ENCODE results near the gene INPP5A. TPM values are rescaled to one million over a fixed set of nuclear protein-coding genes. Genes with fewer than 3 reads are reported as not detected.

INPP5A gene
- total and polyA plus RNA-seq, 2 of the 13 experiments (the other 11 are each of a cell fraction or from before 2014, with no cell fraction given), result 17.5 to 37.9 TPM

DNA sequence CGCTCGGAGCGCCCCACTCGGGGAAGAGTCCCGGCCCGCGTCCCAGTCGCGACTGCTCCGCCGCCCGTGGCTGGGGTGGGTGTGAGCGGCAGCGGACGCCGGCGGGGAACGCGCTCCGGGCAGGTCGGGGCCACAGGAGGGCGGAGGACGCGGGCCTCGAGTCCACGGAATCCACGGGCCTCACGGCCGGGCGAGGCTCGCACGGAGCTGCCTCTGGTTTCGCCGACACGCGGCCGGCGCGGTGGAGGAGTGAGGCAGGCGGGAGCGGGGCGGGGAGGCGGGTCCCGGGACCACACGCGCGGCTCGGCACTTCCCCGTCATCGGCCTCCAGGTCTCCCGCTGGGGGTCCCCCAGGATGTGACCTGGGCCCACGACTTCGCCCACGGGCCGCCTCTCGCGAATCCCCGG is 248.9 kb downstream of the INPP5A start:
- TF ChIP-seq TRIM24 (CRISPR knock-in tag; IDR thresholded peaks at IDR 0.05), result no peak
- TF ChIP-seq ZFAT (CRISPR knock-in tag; conservative IDR thresholded peaks at IDR 0.05), result no peak
- TF ChIP-seq ZNF224 (CRISPR knock-in tag; IDR thresholded peaks at IDR 0.05), result no peak
- TF ChIP-seq PRPF4 (IDR thresholded peaks at IDR 0.05; ENCODE audit: low read depth, low read length, poor library complexity, severe bottlenecking), result no peak
- no peak for TF ChIP-seq RARG (CRISPR knock-in tag; IDR thresholded peaks at IDR 0.05; ENCODE audit: low read depth)
- TF ChIP-seq ZNF83 (CRISPR knock-in tag; IDR thresholded peaks at IDR 0.05; ENCODE audit: borderline replicate concordance), result no peak
- TF ChIP-seq, protein P1, sequence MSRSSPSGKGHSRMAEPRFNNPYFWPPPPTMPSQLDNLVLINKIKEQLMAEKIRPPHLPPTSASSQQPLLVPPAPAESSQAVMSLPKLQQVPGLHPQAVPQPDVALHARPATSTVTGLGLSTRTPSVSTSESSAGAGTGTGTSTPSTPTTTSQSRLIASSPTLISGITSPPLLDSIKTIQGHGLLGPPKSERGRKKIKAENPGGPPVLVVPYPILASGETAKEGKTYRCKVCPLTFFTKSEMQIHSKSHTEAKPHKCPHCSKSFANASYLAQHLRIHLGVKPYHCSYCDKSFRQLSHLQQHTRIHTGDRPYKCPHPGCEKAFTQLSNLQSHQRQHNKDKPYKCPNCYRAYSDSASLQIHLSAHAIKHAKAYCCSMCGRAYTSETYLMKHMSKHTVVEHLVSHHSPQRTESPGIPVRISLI (CRISPR knock-in tag; IDR thresholded peaks at IDR 0.05; ENCODE audit: borderline replicate concordance), result no peak
- no peak for TF ChIP-seq HOXA3 (CRISPR knock-in tag; IDR thresholded peaks at IDR 0.05)
- TF ChIP-seq, protein P2, sequence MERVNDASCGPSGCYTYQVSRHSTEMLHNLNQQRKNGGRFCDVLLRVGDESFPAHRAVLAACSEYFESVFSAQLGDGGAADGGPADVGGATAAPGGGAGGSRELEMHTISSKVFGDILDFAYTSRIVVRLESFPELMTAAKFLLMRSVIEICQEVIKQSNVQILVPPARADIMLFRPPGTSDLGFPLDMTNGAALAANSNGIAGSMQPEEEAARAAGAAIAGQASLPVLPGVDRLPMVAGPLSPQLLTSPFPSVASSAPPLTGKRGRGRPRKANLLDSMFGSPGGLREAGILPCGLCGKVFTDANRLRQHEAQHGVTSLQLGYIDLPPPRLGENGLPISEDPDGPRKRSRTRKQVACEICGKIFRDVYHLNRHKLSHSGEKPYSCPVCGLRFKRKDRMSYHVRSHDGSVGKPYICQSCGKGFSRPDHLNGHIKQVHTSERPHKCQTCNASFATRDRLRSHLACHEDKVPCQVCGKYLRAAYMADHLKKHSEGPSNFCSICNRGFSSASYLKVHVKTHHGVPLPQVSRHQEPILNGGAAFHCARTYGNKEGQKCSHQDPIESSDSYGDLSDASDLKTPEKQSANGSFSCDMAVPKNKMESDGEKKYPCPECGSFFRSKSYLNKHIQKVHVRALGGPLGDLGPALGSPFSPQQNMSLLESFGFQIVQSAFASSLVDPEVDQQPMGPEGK (CRISPR knock-in tag; IDR thresholded peaks at IDR 0.05), result no peak
- TF ChIP-seq SNAI1 (CRISPR knock-in tag; IDR thresholded peaks at IDR 0.05; ENCODE audit: borderline replicate concordance), result no peak
- TF ChIP-seq, protein P3, sequence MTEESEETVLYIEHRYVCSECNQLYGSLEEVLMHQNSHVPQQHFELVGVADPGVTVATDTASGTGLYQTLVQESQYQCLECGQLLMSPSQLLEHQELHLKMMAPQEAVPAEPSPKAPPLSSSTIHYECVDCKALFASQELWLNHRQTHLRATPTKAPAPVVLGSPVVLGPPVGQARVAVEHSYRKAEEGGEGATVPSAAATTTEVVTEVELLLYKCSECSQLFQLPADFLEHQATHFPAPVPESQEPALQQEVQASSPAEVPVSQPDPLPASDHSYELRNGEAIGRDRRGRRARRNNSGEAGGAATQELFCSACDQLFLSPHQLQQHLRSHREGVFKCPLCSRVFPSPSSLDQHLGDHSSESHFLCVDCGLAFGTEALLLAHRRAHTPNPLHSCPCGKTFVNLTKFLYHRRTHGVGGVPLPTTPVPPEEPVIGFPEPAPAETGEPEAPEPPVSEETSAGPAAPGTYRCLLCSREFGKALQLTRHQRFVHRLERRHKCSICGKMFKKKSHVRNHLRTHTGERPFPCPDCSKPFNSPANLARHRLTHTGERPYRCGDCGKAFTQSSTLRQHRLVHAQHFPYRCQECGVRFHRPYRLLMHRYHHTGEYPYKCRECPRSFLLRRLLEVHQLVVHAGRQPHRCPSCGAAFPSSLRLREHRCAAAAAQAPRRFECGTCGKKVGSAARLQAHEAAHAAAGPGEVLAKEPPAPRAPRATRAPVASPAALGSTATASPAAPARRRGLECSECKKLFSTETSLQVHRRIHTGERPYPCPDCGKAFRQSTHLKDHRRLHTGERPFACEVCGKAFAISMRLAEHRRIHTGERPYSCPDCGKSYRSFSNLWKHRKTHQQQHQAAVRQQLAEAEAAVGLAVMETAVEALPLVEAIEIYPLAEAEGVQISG (CRISPR knock-in tag; IDR thresholded peaks at IDR 0.05), result no peak
- no peak for TF ChIP-seq KDM1A (CRISPR knock-in tag; IDR thresholded peaks at IDR 0.05)
- TF ChIP-seq, protein P4, sequence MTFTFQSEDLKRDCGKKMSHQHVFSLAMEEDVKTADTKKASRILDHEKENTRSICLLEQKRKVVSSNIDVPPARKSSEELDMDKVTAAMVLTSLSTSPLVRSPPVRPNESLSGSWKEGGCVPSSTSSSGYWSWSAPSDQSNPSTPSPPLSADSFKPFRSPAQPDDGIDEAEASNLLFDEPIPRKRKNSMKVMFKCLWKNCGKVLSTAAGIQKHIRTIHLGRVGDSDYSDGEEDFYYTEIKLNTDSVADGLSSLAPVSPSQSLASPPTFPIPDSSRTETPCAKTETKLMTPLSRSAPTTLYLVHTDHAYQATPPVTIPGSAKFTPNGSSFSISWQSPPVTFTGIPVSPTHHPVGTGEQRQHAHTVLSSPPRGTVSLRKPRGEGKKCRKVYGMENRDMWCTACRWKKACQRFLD (CRISPR knock-in tag; IDR thresholded peaks at IDR 0.05; ENCODE audit: borderline replicate concordance), result no peak
- FAIRE-seq (no peak), DNase-seq (ENCODE audit: low spot score) (no peak), ATAC-seq (no peak)
- no peak overlapping the region for H3K9ac ChIP-seq (ENCODE audit: insufficient read depth, low read depth, low read length)
- no peak overlapping the region for H2AFZ ChIP-seq (ENCODE audit: low read length)
- in situ Hi-C loops (cut with HindIII; ENCODE audit: extremely low pct_ligation_motif_present, low pct_unique_long_range_greater_than_20kb), result no loop called here
- peaks cover 9 to 45% of the 10 kb centered on the region in 2 experiments; a peak in 4 of 5 replicates for H3K27me3 ChIP-seq (ENCODE audit: control insufficient read depth in 1 of 2, insufficient read depth in 2 of 2, low read length in 2 of 2)
- H3K4me3 ChIP-seq (replicated peaks in 1 of 3; ENCODE audit: insufficient read depth in 1 of 3, low read depth in 2 of 3, low read length in 3 of 3), result no peak overlapping the region
- intact Hi-C loops (cut with micrococcal nuclease; ENCODE audit: unreplicated experiment), result no loop called here
- POLR2A ChIA-PET, result no interaction called here
- BruUV-seq (replicated peaks), result no TSS peak
- H3K9me3 ChIP-seq (ENCODE audit: low read length), result no peaks in the 10 kb centered on the region
- 97% methylated on average over 36 of the region's 58 CpGs for WGBS (ENCODE audit: low lambda C conversion rate)
- CTCF ChIA-PET (ENCODE audit: low intra/inter-chr PET ratio, low total read pairs), result no interaction called here
- no peaks in the 10 kb centered on the region; a peak in 2 of 5 replicates for H3K36me3 ChIP-seq (replicated peaks in 1 of 2; ENCODE audit: control insufficient read depth in 1 of 2, insufficient read depth in 2 of 2, low read length in 2 of 2)
- H3K4me2 ChIP-seq (ENCODE audit: low read depth, low read length), result no peak overlapping the region
- H3K79me2 ChIP-seq (ENCODE audit: insufficient read depth, low read length), result no peaks in the 10 kb centered on the region
- H3K4me1 ChIP-seq (ENCODE audit: insufficient read depth, low read length), result no peaks in the 10 kb centered on the region
- H4K20me1 ChIP-seq (ENCODE audit: insufficient read depth, low read length), result no peaks in the 10 kb centered on the region
- no peak overlapping the region for H3K27ac ChIP-seq (ENCODE audit: extremely low read length, insufficient read depth, low read length)

Data from HepG2 (cell line).